Stimulated activated CD8-positive, alpha-beta memory T cell treated with anti-CD3 and anti-CD28 coated beads, Interleukin-12 subunit alpha, Interleukin-12 subunit beta, amount 100 ng/mL, for 1 hour (primary cell): ENCODE data around the gene TXN.

Source experiments
- DNase-seq: peaks from one replicate; pipeline ENCODE4 v3.0.0-alpha.2; 2020; ENCODE audit warnings: low read depth

The TXN gene

GRCh38 chr9:110256380-110257096 is at the start of gene TXN:
TXN (minus strand) TSS chr9:110256507; CDS start chr9:110256435, 72 bp downstream.
- DNase-seq: peak; percentile 56

DNA sequence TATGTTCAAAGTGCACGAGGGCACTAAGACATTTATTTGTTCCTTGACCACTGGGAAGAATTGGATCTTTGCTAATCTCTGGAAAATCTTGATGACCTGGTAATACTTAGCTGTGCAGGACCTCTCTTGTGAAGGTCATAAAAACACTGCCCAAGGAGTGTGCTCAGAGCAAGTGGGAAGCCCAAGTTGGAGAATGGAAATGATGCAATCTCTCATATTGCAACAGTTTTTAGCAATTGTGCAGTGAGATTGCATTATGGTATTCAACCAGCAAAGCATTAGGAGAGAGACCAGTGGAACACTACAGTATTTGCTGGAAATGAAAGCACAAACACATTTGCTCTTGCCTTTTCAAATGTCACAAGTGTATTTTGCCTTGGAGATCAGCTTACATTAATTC is 46.8 kb upstream of the TXN start:
- no peak for DNase-seq

- DNase-seq: no peak
These were observed 41.8 kb upstream of the TXN start for GRCh38 chr9:110298043-110298605.

GRCh38 chr9:110293248-110293647 is 36.9 kb upstream of the TXN start:
- no peak for DNase-seq

DNA sequence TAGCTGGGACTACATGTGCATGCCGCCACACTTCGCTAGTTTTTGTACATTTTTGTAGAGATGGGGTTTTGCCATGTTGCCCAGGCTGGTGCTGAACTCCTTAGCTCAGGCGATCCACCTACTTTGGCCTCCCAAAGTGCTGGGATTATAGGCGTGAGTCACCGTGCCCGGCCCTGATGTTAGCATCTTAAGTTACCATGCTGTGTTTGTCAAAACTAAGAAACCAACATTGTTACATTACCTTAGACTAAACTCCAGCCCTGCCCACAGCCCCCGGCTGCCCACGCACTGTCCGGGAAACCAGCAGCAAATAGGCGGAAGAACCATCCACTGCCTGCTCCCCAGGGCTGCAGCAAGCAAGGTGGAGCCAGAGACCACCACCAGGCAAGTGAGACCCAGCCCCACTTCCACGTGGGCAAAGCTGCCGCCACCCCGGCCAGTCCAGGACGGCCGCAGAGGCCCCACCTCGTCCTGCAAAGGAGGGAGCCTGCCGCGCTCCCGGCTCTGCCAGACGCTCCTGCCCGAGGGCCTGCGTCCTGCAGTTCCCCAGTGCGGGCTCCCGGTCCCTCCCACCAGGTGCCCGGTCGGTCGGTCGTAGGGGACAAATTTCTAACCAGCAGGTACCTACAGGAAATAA is 35.7 kb upstream of the TXN start:
- no peak for DNase-seq

GRCh38 chr9:110290001-110290400 is 33.7 kb upstream of the TXN start:
- DNase-seq: no peak

- no peak for DNase-seq
These were observed 32.2 kb upstream of the TXN start for GRCh38 chr9:110288503-110288902.

GRCh38 chr9:110287289-110287680 is 31.0 kb upstream of the TXN start:
- DNase-seq: no peak

- no peak for DNase-seq
These were observed 28.0 kb upstream of the TXN start for GRCh38 chr9:110284211-110284844.

- no peak for DNase-seq
These were observed 27.4 kb upstream of the TXN start for GRCh38 chr9:110283751-110284150.

DNA sequence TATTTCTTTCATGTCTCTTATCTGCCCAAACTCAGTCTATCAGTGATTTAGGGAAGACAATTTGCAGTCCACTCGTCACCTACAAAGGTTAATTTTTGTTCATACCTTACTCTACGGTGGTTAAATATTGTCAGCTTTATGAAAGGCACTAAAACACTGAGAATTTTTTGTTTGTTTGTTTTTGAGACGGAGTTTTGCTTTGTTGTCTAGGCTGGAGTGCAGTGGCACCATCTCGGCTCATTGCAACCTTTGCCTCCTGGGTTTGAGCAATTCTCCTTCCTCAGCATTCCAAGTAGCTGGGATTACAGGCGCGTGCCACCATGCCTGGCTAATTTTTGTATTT is 26.4 kb upstream of the TXN start:
- DNase-seq: no peak

- DNase-seq: no peak
These were observed 25.9 kb upstream of the TXN start for GRCh38 chr9:110282018-110282738.

GRCh38 chr9:110278080-110278707 is 21.9 kb upstream of the TXN start:
- no peak for DNase-seq

- no peak for DNase-seq
These were observed 20.5 kb upstream of the TXN start for GRCh38 chr9:110276781-110277180.

GRCh38 chr9:110270211-110270995 is 14.1 kb upstream of the TXN start:
- DNase-seq: no peak

DNA sequence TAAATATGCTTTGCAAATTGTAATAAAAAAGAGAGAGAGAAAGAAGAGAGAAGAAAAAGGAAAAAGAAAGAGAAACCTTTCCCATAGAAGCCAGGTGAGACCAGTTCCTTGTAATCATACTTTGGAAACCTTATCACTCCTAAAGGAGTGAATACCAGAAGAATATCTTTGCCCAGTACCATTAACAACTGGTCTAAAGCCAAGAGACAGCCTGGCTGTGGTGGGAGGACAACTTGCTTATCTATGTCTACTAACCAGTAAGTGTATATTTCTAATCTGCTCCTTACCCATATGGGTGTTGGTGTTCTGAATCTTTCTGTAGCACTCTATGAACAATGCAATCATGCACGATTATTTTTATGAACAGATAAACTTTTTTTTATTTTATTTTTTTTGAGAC is 10.5 kb upstream of the TXN start:
- DNase-seq: no peak

DNA sequence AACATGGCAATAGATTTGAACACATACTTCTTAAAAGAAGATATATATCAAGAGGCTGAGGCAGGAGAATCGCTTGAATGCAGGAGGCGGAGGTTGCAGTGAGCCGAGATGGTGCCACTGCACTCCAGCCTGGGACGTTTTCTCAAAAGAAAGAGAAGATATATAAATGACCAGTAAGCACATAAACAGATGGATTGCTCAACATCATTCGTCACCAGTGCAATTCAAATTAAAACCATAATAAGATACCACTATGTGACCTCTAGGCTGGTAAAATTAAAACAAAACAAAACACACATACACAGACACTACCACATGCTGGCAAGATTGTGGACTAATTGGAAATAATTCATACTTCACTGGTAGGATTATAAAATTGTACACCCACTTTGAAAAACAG is 5.3 kb upstream of the TXN start:
- DNase-seq: no peak

- no peak for DNase-seq
These were observed 4.6 kb upstream of the TXN start for GRCh38 chr9:110260911-110261310.

DNA sequence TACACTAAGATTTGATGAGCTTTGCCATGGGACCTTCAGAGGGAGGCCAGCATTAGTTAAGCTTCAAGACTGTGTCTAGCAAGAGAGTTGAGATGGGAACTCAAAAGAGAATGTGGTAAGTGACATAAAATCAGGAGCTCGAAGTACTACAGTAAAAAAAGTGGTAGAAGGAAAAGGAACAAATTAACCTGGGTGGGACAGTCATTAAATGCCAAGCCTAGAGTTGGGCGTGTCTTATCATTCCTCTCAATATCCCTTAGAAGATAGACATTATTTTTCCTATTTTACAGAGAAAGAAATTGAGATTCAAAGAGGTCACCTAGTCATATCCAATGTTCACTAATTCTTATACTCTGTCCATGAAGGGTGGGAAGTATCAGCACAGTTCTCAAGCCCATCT is 3.3 kb upstream of the TXN start:
- DNase-seq: no peak

GRCh38 chr9:110258690-110259091 is 2.4 kb upstream of the TXN start:
- DNase-seq: no peak

DNA sequence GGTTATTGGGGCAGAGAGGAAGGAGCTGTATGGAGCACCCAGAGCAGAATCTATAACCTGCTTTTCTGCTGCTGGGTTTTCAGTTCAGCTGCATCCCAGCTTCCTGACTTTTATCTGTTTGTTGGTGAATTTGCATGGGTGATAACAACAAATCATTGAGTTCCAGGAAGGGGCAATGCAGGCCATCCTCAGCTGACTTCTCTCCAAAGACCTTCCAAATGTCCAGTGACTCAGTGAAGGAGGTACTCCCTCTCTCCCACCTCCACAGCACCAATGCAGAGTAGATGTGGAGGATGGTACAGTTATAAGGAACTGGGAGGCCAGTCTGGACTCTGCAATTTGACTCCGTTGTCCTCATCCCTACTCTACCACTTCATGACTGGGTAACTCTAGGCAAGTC is 1.6 kb upstream of the TXN start:
- DNase-seq: no peak
